Activated CD4-positive, alpha-beta memory T cell treated with anti-CD3 and anti-CD28 coated beads for 36 hours (primary cell): Measurements from ENCODE around the gene TNXB. TPM values are rescaled to one million over a fixed set of nuclear protein-coding genes. Genes with fewer than 3 reads are reported as not detected.

Experiments
- CTCF ChIA-PET: fragments of 350-600 bp; sonication (Branson Sonifier 250); formaldehyde crosslinking; loops from one replicate; lab custom pipeline; 2021; ENCODE audit warnings: antibody characterized with exemption, inconsistent platforms; lab: Charles Lee
- POLR2A ChIA-PET: fragments of 350-600 bp; sonication (Branson Sonifier 250); formaldehyde crosslinking; loops from one replicate; lab custom pipeline; 2021; ENCODE audit warnings: antibody characterized with exemption; lab: Charles Lee
- DNase-seq: peaks from one replicate; pipeline ENCODE4 v3.0.0-alpha.2; 2020
- H3K27ac Mint-ChIP-seq: one replicate; pipeline ENCODE4 v1.8.0; 2021; ENCODE audit warnings: mixed read lengths
- H3K27me3 Mint-ChIP-seq: one replicate; pipeline ENCODE4 v1.8.0; 2021; ENCODE audit warnings: mixed read lengths
- H3K36me3 Mint-ChIP-seq: one replicate; pipeline ENCODE4 v1.8.0; 2021; ENCODE audit warnings: mixed read lengths
- H3K4me1 Mint-ChIP-seq: one replicate; pipeline ENCODE4 v1.8.0; 2021; ENCODE audit warnings: low read depth, mixed read lengths
- H3K4me3 Mint-ChIP-seq: one replicate; pipeline ENCODE4 v1.8.0; 2021; ENCODE audit warnings: mild to moderate bottlenecking, mixed read lengths
- H3K9me3 Mint-ChIP-seq: one replicate; pipeline ENCODE4 v1.8.0; 2021; ENCODE audit warnings: mixed read lengths
- intact Hi-C: fragments of 100-400 bp; cut with micrococcal nuclease; formaldehyde crosslinking; loops from one replicate; pipeline ENCODE4 v1.15.1; 2023
- total RNA-seq, 2 experiments: library from RNA; stranded (reverse); gene quantifications; one replicate each; pipeline ENCODE4 v1.2.3, GENCODE V29; 2021

Gene TNXB
- total RNA-seq, 2 experiments from 2014 or later = 5.2 to 5.8 TPM

DNA sequence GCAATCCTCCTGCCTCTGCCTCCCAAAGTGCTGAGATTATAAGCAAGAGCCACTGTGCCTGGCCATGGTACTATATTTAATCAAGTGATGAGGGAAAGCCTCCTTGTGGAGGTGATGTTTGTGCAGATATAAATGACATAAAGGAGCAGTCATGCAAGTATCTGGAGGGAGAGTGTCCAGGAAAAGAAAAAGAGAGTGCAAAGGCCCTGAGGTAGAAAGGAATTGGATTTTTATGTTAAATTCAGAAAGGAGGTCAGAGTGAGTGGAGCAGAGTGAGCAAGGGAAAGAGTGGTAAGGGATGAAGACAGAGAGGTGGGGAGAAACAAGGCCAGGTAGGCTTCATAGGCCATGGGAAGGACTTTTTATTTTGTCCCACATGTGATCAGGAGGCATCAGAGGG lies 28.3 kb upstream of the TNXB start:
- DNase-seq = no peak
- Mint-ChIP-seq H3K36me3 (no peaks in the 10 kb centered on the region), H3K4me1 (no peaks in the 10 kb centered on the region), H3K4me3 (no peak overlapping the region), H3K27me3 (no peaks in the 10 kb centered on the region), H3K27ac (no peak overlapping the region), H3K9me3 (no peaks in the 10 kb centered on the region)
- ChIA-PET CTCF (no interaction called here), POLR2A (no interaction called here)
- intact Hi-C loops = no loop called here

DNA sequence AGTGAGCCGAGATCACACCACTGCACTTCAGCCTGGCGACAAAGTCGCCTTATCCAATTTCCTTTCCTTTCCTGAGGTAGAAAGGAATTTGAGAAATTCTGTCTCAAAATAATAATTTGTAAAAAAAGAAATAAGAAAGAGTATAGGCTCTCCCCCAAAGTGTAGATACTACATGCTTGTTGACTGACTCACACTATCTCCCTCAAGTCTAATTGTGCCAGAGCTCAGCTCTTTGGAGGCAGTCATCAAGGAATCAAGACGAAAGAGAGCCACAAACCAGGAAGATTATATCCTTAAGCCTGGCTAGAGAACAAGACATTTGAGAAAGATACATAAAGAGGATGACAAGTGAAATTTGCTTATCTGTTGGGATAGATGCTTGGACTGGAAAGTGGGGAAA lies 24.6 kb upstream of the TNXB start:
- ChIA-PET CTCF (no interaction called here), POLR2A (interaction anchor here (0.6 kb wide), 1 partner anchor 796 kb away, joined by 3 read pairs; no protein-coding TSS in a partner anchor)
- H3K27ac Mint-ChIP-seq = no peak overlapping the region

DNA sequence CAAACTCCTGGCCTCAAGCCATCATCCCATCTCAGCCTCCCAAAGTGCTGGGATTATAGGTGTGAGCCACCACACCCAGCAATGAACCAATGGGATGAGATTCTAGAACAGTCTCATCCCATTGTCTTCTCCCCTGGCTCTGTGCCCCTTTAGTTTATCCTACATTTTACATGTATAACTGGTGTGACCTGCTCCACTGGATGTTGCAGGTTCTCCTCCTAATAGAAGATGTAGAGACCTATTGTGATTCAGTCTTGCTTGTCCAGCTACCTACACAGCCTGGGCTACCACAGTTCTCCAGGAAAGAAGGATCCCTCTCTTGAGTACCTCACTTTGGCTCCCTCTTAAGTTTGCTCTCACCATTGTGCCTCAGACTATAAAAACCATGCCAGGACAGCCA lies 23.0 kb upstream of the TNXB start:
- intact Hi-C loops = no loop called here
- H3K27me3 Mint-ChIP-seq = no peaks in the 10 kb centered on the region
- no peaks in the 10 kb centered on the region for H3K36me3 Mint-ChIP-seq
- H3K27ac Mint-ChIP-seq = no peak overlapping the region
- no peak for DNase-seq
- H3K9me3 Mint-ChIP-seq = no peaks in the 10 kb centered on the region
- no peak overlapping the region for H3K4me3 Mint-ChIP-seq
- POLR2A ChIA-PET = no interaction called here
- H3K4me1 Mint-ChIP-seq = peaks cover 20% of the 10 kb centered on the region
- CTCF ChIA-PET = no interaction called here

More for the DNA sequence above, 24.6 kb upstream of the TNXB start:
- intact Hi-C loops = no loop called here
- Mint-ChIP-seq H3K27me3 (no peaks in the 10 kb centered on the region), H3K4me1 (peaks cover 10% of the 10 kb centered on the region), H3K4me3 (no peak overlapping the region), H3K9me3 (no peaks in the 10 kb centered on the region), H3K36me3 (no peaks in the 10 kb centered on the region)
- DNase-seq = no peak

DNA sequence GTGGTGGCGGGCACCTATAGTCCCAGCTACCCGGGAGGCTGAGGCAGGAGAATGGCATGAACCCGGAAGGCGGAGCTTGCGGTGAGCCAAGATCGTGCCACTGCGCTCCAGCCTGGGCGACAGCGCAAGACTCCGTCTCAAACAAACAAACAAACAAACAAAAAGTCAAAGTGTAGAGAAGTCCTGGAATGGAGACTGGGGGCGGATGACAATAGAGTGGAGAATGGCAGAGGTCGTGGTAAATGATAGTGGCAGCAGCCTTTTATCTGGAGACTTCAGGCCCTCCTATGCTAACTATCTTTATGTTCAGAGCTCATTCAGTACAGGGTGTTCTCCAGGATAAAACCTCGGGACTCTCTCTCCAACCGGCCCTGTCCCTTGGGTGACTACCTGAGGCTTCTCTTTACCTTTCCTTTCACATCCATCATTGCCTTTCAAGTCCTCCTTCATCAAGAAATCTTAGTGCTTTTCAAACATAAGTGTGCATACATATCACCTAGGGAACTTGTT lies 22.4 kb upstream of the TNXB start:
- H3K9me3 Mint-ChIP-seq = no peaks in the 10 kb centered on the region
- no peak for DNase-seq
- H3K4me3 Mint-ChIP-seq = no peak overlapping the region
- POLR2A ChIA-PET = interaction anchor here (2.6 kb wide), 1 partner anchor 23 kb away, joined by 6 read pairs; no protein-coding TSS in a partner anchor
- peaks cover 2% of the 10 kb centered on the region for H3K36me3 Mint-ChIP-seq
- H3K27ac Mint-ChIP-seq = no peak overlapping the region
- CTCF ChIA-PET = interaction anchor here (0.6 kb wide), 1 partner anchor 27 kb away, joined by 3 read pairs; no protein-coding TSS in a partner anchor
- H3K4me1 Mint-ChIP-seq = peaks cover 25% of the 10 kb centered on the region
- H3K27me3 Mint-ChIP-seq = no peaks in the 10 kb centered on the region
- intact Hi-C loops = no loop called here

DNA sequence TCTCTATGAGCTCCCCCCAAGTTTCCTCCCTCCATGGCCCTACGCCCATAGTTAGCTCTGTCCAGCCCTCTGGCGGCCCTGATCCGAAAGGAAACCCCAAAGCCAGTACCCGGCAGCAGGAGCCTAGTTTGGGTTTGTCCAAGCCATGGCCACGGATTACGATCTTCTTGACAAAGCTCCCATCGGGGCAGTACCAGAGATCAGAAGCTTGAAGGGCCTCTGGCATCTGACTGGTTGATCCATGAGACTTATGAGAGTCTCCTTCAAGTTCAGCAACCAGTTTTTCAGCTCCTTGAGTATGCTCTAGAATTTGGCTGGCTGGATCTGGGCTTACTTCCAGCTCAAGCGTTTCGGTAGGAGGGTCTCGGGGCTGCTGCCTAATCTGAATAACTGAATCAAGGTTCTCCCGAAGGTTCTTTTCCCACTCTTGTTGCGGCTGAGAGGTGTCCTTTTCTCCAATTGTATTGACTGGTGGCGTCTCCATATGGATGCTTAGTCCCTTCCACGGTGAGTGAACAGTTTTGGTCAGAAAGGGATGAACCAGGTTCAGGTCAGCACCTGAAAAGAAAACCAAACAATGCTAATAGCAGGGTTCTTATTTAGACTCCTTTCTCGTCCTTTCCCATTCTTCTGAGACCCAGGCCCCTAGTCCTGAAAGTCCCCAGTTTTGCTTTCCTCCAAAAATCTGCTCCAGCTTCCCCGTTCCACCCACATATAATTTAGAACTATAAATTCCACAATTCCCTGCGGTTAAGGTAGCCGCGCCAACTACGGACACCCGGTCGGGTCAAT lies 20.4 kb upstream of the TNXB start:
- intact Hi-C loops = no loop called here
- Mint-ChIP-seq H3K27me3 (no peaks in the 10 kb centered on the region), H3K27ac (peak overlapping the region; percentile 88), H3K4me3 (peak overlapping the region; percentile 94), H3K9me3 (no peaks in the 10 kb centered on the region), H3K4me1 (peaks cover 35% of the 10 kb centered on the region), H3K36me3 (peaks cover 9% of the 10 kb centered on the region)
- CTCF ChIA-PET = interaction anchor here (0.7 to 4.3 kb wide), 10 partner anchors 11 to 82 kb away, joined by 3 to 35 read pairs (median 3); partner anchors contain the start of gene GPSM3
- no peak for DNase-seq
- POLR2A ChIA-PET = interaction anchor here (0.8 to 2.6 kb wide), 4 partner anchors 25 to 66 kb away, joined by 3 to 16 read pairs (median 8); partner anchors contain the start of gene RNF5

DNA sequence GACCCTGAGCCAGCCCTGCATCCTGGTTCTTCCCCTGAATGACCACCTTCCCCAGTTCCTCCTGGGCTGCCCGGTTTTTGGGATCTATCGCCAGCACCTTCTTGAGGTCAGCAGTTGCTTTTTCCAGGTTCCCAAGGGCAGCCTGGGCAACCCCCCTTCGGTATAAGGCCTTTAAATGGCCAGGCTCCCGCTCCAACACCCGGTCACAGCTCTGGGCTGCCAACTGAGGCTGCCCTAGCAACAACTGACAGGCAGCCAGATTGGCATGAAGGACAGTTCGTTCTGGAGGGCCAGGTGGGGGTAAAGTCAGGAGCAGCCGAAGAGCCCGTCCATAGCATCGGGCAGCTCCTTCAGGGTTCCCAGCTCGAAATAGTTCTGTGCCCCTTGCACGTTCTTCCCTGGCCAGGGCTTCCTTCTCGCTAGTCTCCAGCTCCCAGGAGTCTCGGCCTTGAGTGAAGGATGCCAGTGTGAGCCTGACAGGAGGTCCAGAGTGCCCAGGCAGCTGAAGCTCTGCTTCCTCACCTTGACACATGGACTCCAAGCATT lies 19.7 kb upstream of the TNXB start:
- H3K27ac Mint-ChIP-seq = peak overlapping the region; percentile 96
- ChIA-PET POLR2A (interaction anchor here (0.7 to 2.6 kb wide), 10 partner anchors 26 to 1360 kb away, joined by 3 to 16 read pairs (median 6); partner anchors contain the start of genes MSH5 and RNF5), CTCF (interaction anchor here (0.6 to 4.3 kb wide), 9 partner anchors 11 to 998 kb away, joined by 3 to 35 read pairs (median 3); no protein-coding TSS in a partner anchor)
- no peaks in the 10 kb centered on the region for H3K9me3 Mint-ChIP-seq
- no peak for DNase-seq
- H3K4me3 Mint-ChIP-seq = peak overlapping the region; percentile 99
- no peaks in the 10 kb centered on the region for H3K27me3 Mint-ChIP-seq
- intact Hi-C loops = loop anchor here (1.0 kb wide), 6 partner anchors 19 to 465 kb away; partner anchors contain the start of genes GPANK1, PPT2, RNF5 and SKIC2
- peaks cover 16% of the 10 kb centered on the region for H3K36me3 Mint-ChIP-seq
- peaks cover 40% of the 10 kb centered on the region for H3K4me1 Mint-ChIP-seq

DNA sequence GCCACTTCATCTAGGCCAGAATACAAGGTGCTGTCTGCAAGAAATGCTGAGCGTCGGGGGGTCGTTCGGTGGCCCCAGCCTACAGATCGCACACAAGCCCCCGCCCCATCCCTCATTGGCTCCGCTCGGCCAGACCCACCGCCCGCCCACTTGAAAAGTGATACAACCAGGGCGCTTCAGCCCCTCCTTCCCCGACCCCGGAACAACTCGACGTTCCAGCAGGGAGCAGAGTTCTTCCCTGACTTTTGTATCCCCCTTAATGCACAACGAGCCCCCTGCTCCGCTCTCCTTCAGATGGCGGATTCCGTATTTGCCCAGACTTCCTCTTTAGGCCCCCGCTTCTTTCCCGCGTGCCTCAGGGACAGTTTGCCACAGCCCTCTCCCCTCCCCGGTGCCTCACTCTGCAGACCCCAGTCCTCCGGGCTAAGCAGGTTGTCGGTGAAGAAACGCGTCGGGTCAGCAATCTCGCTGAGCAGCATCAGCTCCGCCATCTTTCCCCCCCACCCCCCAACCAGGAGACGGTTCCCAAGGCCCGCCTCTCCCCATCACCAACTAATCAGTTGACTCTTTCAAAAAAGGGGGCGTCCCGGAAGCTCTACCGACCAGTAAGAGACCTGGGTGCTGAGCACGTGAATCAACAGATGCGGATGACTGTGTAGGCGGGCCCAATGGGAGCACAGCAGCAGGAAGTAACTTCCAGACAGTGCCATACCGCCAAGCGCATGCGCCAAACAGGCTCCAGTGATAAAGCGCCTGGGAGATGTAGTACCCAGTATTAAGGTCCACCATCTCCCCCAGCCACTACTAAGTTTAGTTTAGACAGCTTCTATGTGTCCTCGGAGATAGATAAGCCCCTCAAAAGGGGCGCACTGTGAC lies 18.8 kb upstream of the TNXB start, which contains the start of gene ATF6B:
Gene ATF6B, minus strand, starts transcription at position 530 of the 876 bp plus-strand sequence. Its CDS starts 39 bp downstream, at position 491.
- CTCF ChIA-PET = interaction anchor here (0.6 to 4.3 kb wide), 6 partner anchors 10 to 999 kb away, joined by 3 to 35 read pairs (median 6); no protein-coding TSS in a partner anchor

DNA sequence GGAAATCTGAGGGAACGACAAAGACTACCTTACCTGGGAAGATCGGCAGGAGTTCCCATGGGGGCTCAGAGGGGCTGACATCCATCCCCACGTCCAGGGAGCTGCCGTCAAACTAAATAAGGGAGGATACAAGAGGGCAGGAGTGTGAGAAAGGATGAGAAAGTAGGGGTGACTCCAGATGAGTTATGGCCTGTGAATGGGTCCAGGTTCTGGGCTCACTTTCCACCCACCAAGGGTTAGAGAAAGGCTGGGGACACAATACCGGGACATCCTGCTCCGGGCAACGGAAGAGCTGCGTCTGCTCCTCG lies 18.2 kb upstream of the TNXB start:
- DNase-seq = no peak
- Mint-ChIP-seq H3K4me3 (peak overlapping the region; percentile 99), H3K36me3 (peaks cover 20% of the 10 kb centered on the region), H3K27me3 (no peaks in the 10 kb centered on the region), H3K27ac (peak overlapping the region; percentile 96), H3K4me1 (peaks cover 40% of the 10 kb centered on the region), H3K9me3 (no peaks in the 10 kb centered on the region)
- CTCF ChIA-PET = interaction anchor here (0.9 to 4.3 kb wide), 4 partner anchors 9 to 80 kb away, joined by 3 to 35 read pairs (median 12); no protein-coding TSS in a partner anchor
- POLR2A ChIA-PET = interaction anchor here (0.9 to 2.6 kb wide), 7 partner anchors 9 to 727 kb away, joined by 3 to 9 read pairs (median 4); partner anchors contain the start of genes DXO, PSMB9, RNF5 and TAP1
- intact Hi-C loops = no loop called here

More for the DNA sequence above, 18.8 kb upstream of the TNXB start, which contains the start of gene ATF6B:
- no peaks in the 10 kb centered on the region for H3K27me3 Mint-ChIP-seq
- intact Hi-C loops = loop anchor here (1.0 kb wide), 6 partner anchors 20 to 464 kb away; partner anchors contain the start of genes GPANK1, PPT2, RNF5 and SKIC2
- H3K4me3 Mint-ChIP-seq = peak within 1 kb of the TSS; percentile 99
- peaks cover 19% of the 10 kb centered on the region for H3K36me3 Mint-ChIP-seq
- DNase-seq = peak; percentile 99
- H3K27ac Mint-ChIP-seq = peak within 1 kb of the TSS; percentile 96
- POLR2A ChIA-PET = interaction anchor here (0.7 to 2.6 kb wide), 11 partner anchors 9 to 1359 kb away, joined by 3 to 9 read pairs (median 4); partner anchors contain the start of genes DXO, MSH5, PSMB9 and RNF5
- peaks cover 40% of the 10 kb centered on the region for H3K4me1 Mint-ChIP-seq
- no peaks in the 10 kb centered on the region for H3K9me3 Mint-ChIP-seq

DNA sequence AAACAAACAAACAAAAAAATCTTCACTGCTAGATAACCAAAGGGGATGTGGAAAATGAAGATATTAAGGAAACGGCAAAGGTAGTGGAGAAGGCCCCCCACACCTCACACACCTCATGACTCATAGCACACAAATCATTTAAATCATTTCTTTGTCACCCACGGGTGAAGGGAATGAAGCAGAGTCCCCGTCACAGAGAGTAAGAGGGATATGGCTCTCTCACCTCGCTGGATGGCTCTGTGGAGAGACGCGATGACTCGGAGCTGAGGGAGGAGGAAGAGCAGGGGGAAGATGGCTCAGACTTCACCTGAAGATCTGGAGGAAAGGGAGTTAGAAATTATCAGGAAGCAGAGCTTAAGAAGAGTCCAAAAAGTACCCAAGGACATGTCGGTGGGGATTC lies 17.7 kb upstream of the TNXB start:
- DNase-seq = peak; percentile 31
- no peaks in the 10 kb centered on the region for H3K9me3 Mint-ChIP-seq
- peak overlapping the region; percentile 99 for H3K4me3 Mint-ChIP-seq
- POLR2A ChIA-PET = interaction anchor here (0.9 to 2.6 kb wide), 4 partner anchors 8 to 155 kb away, joined by 3 to 9 read pairs (median 5); partner anchors contain the start of genes DXO and RNF5
- H3K27ac Mint-ChIP-seq = peak overlapping the region; percentile 96
- CTCF ChIA-PET = interaction anchor here (1.0 to 4.3 kb wide), 3 partner anchors 9 to 79 kb away, joined by 3 to 35 read pairs (median 21); no protein-coding TSS in a partner anchor
- no peaks in the 10 kb centered on the region for H3K27me3 Mint-ChIP-seq
- peaks cover 24% of the 10 kb centered on the region for H3K36me3 Mint-ChIP-seq
- peaks cover 40% of the 10 kb centered on the region for H3K4me1 Mint-ChIP-seq
- intact Hi-C loops = no loop called here

DNA sequence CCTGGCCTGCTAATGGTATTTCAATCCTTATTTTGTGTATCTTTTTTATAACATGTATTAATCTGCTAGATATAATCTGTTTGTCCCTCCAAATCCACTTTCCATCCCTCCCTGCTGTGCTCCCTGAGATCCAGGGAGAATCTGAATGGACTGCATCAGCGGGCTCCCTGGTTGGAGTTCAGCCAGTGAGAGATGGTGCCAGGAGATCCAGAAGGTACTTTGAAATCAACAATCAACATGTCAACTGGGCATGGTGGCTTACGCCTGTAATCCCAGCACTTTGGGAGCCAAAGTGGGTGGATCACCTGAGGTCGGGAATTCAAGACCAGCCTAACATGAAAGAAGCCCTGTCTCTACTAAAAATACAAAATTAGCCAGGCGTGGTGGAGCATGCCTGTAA lies 14.5 kb upstream of the TNXB start:
- Mint-ChIP-seq H3K27ac (peak overlapping the region; percentile 1), H3K27me3 (no peaks in the 10 kb centered on the region), H3K9me3 (no peaks in the 10 kb centered on the region), H3K36me3 (peaks cover 37% of the 10 kb centered on the region), H3K4me3 (no peak overlapping the region), H3K4me1 (peaks cover 31% of the 10 kb centered on the region)
- ChIA-PET CTCF (no interaction called here), POLR2A (no interaction called here)
- no peak for DNase-seq
- intact Hi-C loops = no loop called here
